Fibroblast of the aortic adventitia (primary cell): ENCODE measurements around the gene CCDC177. TPM values are rescaled to one million over a fixed set of nuclear protein-coding genes. Genes with fewer than 3 reads are reported as not detected.

ENCODE experiments used
- DNase-seq: peaks from one replicate; pipeline ENCODE4 v3.0.0-alpha.2; 2010; ENCODE audit warnings: low read depth
- H3K4me3 ChIP-seq: 2 replicates; pipeline ENCODE4 v1.5.1; 2011; ENCODE audit warnings: low read depth, mild to moderate bottlenecking, control low read depth, low read length, moderate library complexity
- CTCF ChIP-seq: IDR thresholded peaks from 2 replicates; pipeline ENCODE4 v1.5.1; 2011; ENCODE audit warnings: mild to moderate bottlenecking, low read length, control low read depth, inconsistent platforms; ENCODE audit not compliant: insufficient read depth
- total RNA-seq: library from RNA; depleted of rRNA; stranded (reverse); fragments of >200 nt; gene quantifications from 2 replicates; pipeline ENCODE4 v1.2.3, GENCODE V29; 2012; ENCODE audit warnings: low replicate concordance

The CCDC177 gene
- total RNA-seq, 1 donor: not detected

GRCh38 chr14:69567563-69567962, 7.1 kb downstream of the CCDC177 start:
- no peak for TF ChIP-seq CTCF
- DNase-seq: no peak
- H3K4me3 ChIP-seq: no peak overlapping the region

- H3K4me3 ChIP-seq: no peak overlapping the region
- no peak for DNase-seq
- TF ChIP-seq CTCF: no peak
Measured at GRCh38 chr14:69561893-69562292, 12.8 kb downstream of the CCDC177 start.

GRCh38 chr14:69560826-69561225, 13.8 kb downstream of the CCDC177 start:
- TF ChIP-seq CTCF: no peak
- DNase-seq: no peak

GRCh38 chr14:69559581-69560011, 15.1 kb downstream of the CCDC177 start:
- DNase-seq: no peak

More at GRCh38 chr14:69560826-69561225, 13.8 kb downstream of the CCDC177 start:
- H3K4me3 ChIP-seq: no peak overlapping the region

GRCh38 chr14:69558774-69559173, 15.9 kb downstream of the CCDC177 start:
- DNase-seq: no peak
- H3K4me3 ChIP-seq: no peak overlapping the region
- TF ChIP-seq CTCF: no peak

More at GRCh38 chr14:69559581-69560011, 15.1 kb downstream of the CCDC177 start:
- TF ChIP-seq CTCF: no peak
- H3K4me3 ChIP-seq: no peak overlapping the region

- peak; percentile 59 for DNase-seq
- no peak for TF ChIP-seq CTCF
- H3K4me3 ChIP-seq: no peak overlapping the region
Measured at GRCh38 chr14:69554500-69554899, 20.2 kb downstream of the CCDC177 start.

- peak; percentile 93 for DNase-seq
- no peak for TF ChIP-seq CTCF
Measured at GRCh38 chr14:69553252-69553651, 21.4 kb downstream of the CCDC177 start.

More at GRCh38 chr14:69553252-69553651, 21.4 kb downstream of the CCDC177 start:
- H3K4me3 ChIP-seq: no peak overlapping the region
